HEK293 (cell line): Measurements from ENCODE around the gene MTHFSD.

Experiments used
- GLIS1 ChIP-seq: fragments of 450-650 bp; formaldehyde crosslinking; IDR thresholded peaks from 2 replicates; pipeline ENCODE4 v1.5.1; 2016; ENCODE audit warnings: missing biosample characterization, missing genetic modification characterization
- KLF1 ChIP-seq: fragments of 450-650 bp; formaldehyde crosslinking; IDR thresholded peaks from 2 replicates; pipeline ENCODE4 v1.5.1; 2016; ENCODE audit warnings: missing biosample characterization, missing genetic modification characterization
- KLF9 ChIP-seq: fragments of 450-650 bp; formaldehyde crosslinking; IDR thresholded peaks from 2 replicates; pipeline ENCODE4 v1.5.1; 2016; ENCODE audit warnings: missing biosample characterization, missing genetic modification characterization, low read depth
- ZBTB1 ChIP-seq: fragments of 450-650 bp; formaldehyde crosslinking; IDR thresholded peaks from 2 replicates; pipeline ENCODE4 v1.5.1; 2016; ENCODE audit warnings: missing biosample characterization, missing genetic modification characterization
- ZBTB17 ChIP-seq: fragments of 450-650 bp; formaldehyde crosslinking; IDR thresholded peaks from 2 replicates; pipeline ENCODE4 v1.5.1; 2016; ENCODE audit warnings: missing biosample characterization, missing genetic modification characterization
- ZNF239 ChIP-seq: fragments of 450-650 bp; formaldehyde crosslinking; IDR thresholded peaks from 2 replicates; pipeline ENCODE4 v1.5.1; 2016; ENCODE audit warnings: missing biosample characterization, missing genetic modification characterization
- ZNF555 ChIP-seq: fragments of 450-650 bp; formaldehyde crosslinking; conservative IDR thresholded peaks from 2 replicates; pipeline ENCODE4 v1.5.1; 2017; ENCODE audit warnings: missing biosample characterization, mild to moderate bottlenecking, missing genetic modification characterization, inconsistent platforms
- ZNF707 ChIP-seq: fragments of 450-650 bp; formaldehyde crosslinking; IDR thresholded peaks from 2 replicates; pipeline ENCODE4 v1.5.1; 2016; ENCODE audit warnings: missing biosample characterization, missing genetic modification characterization
- ZNF785 ChIP-seq: fragments of 450-650 bp; formaldehyde crosslinking; IDR thresholded peaks from 2 replicates; pipeline ENCODE4 v1.5.1; 2016; ENCODE audit warnings: missing biosample characterization, missing genetic modification characterization
- ZSCAN18 ChIP-seq: fragments of 450-650 bp; formaldehyde crosslinking; IDR thresholded peaks from 2 replicates; pipeline ENCODE4 v1.5.1; 2016; ENCODE audit warnings: missing biosample characterization, missing genetic modification characterization
- TF ChIP-seq, protein P1 (sequence below): fragments of 450-650 bp; formaldehyde crosslinking; IDR thresholded peaks from 2 replicates; pipeline ENCODE4 v1.5.1; 2016; ENCODE audit warnings: missing biosample characterization, missing genetic modification characterization
- TF ChIP-seq, protein P2 (sequence below): fragments of 450-650 bp; formaldehyde crosslinking; IDR thresholded peaks from 2 replicates; pipeline ENCODE4 v1.5.1; 2016; ENCODE audit warnings: missing biosample characterization, missing genetic modification characterization
- TF ChIP-seq, protein P3 (sequence below): sonication (generic); formaldehyde crosslinking; IDR thresholded peaks from 2 replicates; pipeline ENCODE4 v1.8.1; 2022; ENCODE audit warnings: mild to moderate bottlenecking, moderate library complexity, missing genetic modification reagents
- TF ChIP-seq, protein P4 (sequence below): fragments of 450-650 bp; formaldehyde crosslinking; optimal IDR thresholded peaks from 2 replicates; pipeline ENCODE3; 2016; ENCODE audit warnings: missing biosample characterization, mild to moderate bottlenecking, missing genetic modification characterization

GRCh38 chr16:86513471-86514277, 41.4 kb downstream of the MTHFSD start:
- no peak for TF ChIP-seq ZBTB17 (tag by site-specific recombination)
- TF ChIP-seq, protein P1, sequence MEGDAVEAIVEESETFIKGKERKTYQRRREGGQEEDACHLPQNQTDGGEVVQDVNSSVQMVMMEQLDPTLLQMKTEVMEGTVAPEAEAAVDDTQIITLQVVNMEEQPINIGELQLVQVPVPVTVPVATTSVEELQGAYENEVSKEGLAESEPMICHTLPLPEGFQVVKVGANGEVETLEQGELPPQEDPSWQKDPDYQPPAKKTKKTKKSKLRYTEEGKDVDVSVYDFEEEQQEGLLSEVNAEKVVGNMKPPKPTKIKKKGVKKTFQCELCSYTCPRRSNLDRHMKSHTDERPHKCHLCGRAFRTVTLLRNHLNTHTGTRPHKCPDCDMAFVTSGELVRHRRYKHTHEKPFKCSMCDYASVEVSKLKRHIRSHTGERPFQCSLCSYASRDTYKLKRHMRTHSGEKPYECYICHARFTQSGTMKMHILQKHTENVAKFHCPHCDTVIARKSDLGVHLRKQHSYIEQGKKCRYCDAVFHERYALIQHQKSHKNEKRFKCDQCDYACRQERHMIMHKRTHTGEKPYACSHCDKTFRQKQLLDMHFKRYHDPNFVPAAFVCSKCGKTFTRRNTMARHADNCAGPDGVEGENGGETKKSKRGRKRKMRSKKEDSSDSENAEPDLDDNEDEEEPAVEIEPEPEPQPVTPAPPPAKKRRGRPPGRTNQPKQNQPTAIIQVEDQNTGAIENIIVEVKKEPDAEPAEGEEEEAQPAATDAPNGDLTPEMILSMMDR (tag by site-specific recombination), result no peak
- TF ChIP-seq ZNF785 (tag by site-specific recombination), result no peak
- TF ChIP-seq KLF9 (tag by site-specific recombination), result no peak
- TF ChIP-seq KLF1, result no peak
- no peak for TF ChIP-seq ZSCAN18 (tag by site-specific recombination)
- TF ChIP-seq ZBTB1 (tag by site-specific recombination), result no peak
- no peak for TF ChIP-seq ZNF707 (tag by site-specific recombination)
- no peak for TF ChIP-seq ZNF239 (tag by site-specific recombination)
- TF ChIP-seq, protein P2, sequence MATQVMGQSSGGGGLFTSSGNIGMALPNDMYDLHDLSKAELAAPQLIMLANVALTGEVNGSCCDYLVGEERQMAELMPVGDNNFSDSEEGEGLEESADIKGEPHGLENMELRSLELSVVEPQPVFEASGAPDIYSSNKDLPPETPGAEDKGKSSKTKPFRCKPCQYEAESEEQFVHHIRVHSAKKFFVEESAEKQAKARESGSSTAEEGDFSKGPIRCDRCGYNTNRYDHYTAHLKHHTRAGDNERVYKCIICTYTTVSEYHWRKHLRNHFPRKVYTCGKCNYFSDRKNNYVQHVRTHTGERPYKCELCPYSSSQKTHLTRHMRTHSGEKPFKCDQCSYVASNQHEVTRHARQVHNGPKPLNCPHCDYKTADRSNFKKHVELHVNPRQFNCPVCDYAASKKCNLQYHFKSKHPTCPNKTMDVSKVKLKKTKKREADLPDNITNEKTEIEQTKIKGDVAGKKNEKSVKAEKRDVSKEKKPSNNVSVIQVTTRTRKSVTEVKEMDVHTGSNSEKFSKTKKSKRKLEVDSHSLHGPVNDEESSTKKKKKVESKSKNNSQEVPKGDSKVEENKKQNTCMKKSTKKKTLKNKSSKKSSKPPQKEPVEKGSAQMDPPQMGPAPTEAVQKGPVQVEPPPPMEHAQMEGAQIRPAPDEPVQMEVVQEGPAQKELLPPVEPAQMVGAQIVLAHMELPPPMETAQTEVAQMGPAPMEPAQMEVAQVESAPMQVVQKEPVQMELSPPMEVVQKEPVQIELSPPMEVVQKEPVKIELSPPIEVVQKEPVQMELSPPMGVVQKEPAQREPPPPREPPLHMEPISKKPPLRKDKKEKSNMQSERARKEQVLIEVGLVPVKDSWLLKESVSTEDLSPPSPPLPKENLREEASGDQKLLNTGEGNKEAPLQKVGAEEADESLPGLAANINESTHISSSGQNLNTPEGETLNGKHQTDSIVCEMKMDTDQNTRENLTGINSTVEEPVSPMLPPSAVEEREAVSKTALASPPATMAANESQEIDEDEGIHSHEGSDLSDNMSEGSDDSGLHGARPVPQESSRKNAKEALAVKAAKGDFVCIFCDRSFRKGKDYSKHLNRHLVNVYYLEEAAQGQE (tag by site-specific recombination), result no peak
- TF ChIP-seq, protein P3, sequence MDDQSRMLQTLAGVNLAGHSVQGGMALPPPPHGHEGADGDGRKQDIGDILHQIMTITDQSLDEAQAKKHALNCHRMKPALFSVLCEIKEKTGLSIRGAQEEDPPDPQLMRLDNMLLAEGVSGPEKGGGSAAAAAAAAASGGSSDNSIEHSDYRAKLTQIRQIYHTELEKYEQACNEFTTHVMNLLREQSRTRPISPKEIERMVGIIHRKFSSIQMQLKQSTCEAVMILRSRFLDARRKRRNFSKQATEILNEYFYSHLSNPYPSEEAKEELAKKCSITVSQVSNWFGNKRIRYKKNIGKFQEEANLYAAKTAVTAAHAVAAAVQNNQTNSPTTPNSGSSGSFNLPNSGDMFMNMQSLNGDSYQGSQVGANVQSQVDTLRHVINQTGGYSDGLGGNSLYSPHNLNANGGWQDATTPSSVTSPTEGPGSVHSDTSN (CRISPR knock-in tag), result no peak
- TF ChIP-seq, protein P4, sequence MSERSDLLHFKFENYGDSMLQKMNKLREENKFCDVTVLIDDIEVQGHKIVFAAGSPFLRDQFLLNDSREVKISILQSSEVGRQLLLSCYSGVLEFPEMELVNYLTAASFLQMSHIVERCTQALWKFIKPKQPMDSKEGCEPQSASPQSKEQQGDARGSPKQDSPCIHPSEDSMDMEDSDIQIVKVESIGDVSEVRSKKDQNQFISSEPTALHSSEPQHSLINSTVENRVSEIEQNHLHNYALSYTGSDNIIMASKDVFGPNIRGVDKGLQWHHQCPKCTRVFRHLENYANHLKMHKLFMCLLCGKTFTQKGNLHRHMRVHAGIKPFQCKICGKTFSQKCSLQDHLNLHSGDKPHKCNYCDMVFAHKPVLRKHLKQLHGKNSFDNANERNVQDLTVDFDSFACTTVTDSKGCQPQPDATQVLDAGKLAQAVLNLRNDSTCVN, result no peak
- no peak for TF ChIP-seq GLIS1 (tag by site-specific recombination)
- TF ChIP-seq ZNF555 (tag by site-specific recombination), result no peak
